Measurements from ENCODE around the gene ARHGAP31. TPM values are rescaled to one million over a fixed set of nuclear protein-coding genes. Genes with fewer than 3 reads are reported as not detected.

Gene ARHGAP31
- total and polyA plus RNA-seq, 2 of the 8 experiments (the other 6 are each of a cell fraction or from before 2014, with no cell fraction given), result 1.1 to 7.6 TPM

DNA sequence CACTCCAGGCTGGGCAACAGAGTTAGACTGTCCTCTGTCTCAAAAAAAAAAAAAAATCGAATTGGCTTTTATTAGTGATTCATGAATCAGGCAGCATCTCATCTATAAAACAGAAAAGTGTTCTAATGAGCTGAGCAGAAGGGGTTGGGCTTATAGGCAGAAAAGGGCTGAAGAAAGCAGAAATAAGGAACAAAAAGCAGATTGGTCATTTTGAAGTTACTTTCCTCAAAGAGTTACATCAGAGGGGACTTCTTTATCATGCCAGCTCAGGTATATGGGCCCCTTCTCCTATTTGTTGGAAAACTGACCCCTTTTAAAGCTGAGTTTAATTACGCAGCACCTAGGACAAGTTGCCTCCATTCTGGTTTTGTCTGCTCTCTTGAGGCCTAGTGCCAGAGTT lies 173.9 kb downstream of the ARHGAP31 start (continued):
- TF ChIP-seq, protein P1, sequence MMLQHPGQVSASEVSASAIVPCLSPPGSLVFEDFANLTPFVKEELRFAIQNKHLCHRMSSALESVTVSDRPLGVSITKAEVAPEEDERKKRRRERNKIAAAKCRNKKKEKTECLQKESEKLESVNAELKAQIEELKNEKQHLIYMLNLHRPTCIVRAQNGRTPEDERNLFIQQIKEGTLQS (IDR thresholded peaks at IDR 0.05; ENCODE audit: insufficient read depth, low read depth, low read length), result no peak
- TF ChIP-seq, protein P2, sequence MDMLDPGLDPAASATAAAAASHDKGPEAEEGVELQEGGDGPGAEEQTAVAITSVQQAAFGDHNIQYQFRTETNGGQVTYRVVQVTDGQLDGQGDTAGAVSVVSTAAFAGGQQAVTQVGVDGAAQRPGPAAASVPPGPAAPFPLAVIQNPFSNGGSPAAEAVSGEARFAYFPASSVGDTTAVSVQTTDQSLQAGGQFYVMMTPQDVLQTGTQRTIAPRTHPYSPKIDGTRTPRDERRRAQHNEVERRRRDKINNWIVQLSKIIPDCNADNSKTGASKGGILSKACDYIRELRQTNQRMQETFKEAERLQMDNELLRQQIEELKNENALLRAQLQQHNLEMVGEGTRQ (IDR thresholded peaks at IDR 0.05; ENCODE audit: low read length), result no peak
- TF ChIP-seq POLR2A (IDR thresholded peaks at IDR 0.05; ENCODE audit: control extremely low read depth in 1 of 2, low read depth in 2 of 2, low read length in 2 of 2) (no peak), GTF2F1 (IDR thresholded peaks at IDR 0.05; ENCODE audit: borderline replicate concordance, low read depth, low read length) (no peak)

Measured in H1 (cell line).